Esophagus (tissue), 2 donors: ENCODE measurements around the gene GGA3. TPM values are rescaled to one million over a fixed set of nuclear protein-coding genes. Genes with fewer than 3 reads are reported as not detected.
A peak's percentile ranks its signal among the peaks of the same experiment; 100 is the strongest.

Source experiments
- H3K27ac ChIP-seq, 2 donors: one replicate each; pipeline ENCODE4 v1.5.1; 2013; ENCODE audit warnings: low read depth in 2 of 2, mild to moderate bottlenecking in 2 of 2, inconsistent platforms in 1 of 2, low read length in 1 of 2, moderate library complexity in 1 of 2
- H3K27me3 ChIP-seq, 2 donors: one replicate each; pipeline ENCODE4 v1.6.1; 2013; ENCODE audit warnings: low read length in 2 of 2, control low read depth in 1 of 2, mild to moderate bottlenecking in 1 of 2; ENCODE audit not compliant: insufficient read depth in 2 of 2, control insufficient read depth in 1 of 2
- H3K36me3 ChIP-seq, 2 donors: one replicate each; pipeline ENCODE4 v1.6.1; 2013; ENCODE audit warnings: low read length in 1 of 2; ENCODE audit not compliant: control insufficient read depth in 2 of 2, insufficient read depth in 2 of 2
- H3K4me1 ChIP-seq, 2 donors: one replicate each; pipeline ENCODE4 v1.6.1; 2013; ENCODE audit warnings: low read length in 1 of 2; ENCODE audit not compliant: control insufficient read depth in 2 of 2, insufficient read depth in 2 of 2
- H3K4me3 ChIP-seq, 2 donors: one replicate each; pipeline ENCODE4 v1.5.1; 2013; ENCODE audit warnings: low read length in 2 of 2, mild to moderate bottlenecking in 2 of 2, low read depth in 1 of 2, moderate library complexity in 1 of 2
- H3K9me3 ChIP-seq, 2 donors: one replicate each; pipeline ENCODE4 v1.6.1; 2013; ENCODE audit warnings: mild to moderate bottlenecking in 2 of 2, low read depth in 1 of 2, low read length in 1 of 2, moderate library complexity in 1 of 2; ENCODE audit not compliant: control insufficient read depth in 2 of 2, insufficient read depth in 1 of 2
- WGBS, 2 donors: extraction: QIAGEN DNeasy Blood & Tissue Kit; methylation state at CpG; one replicate each; pipeline ENCODE4 v1.1.7; 2013; 5-methylcytosine and 5-hydroxymethylcytosine counted together
- polyA plus RNA-seq, 2 donors: library from polyadenylated mRNA; stranded (reverse); fragments of 200-250 nt; gene quantifications; one replicate each; pipeline ENCODE4 v1.2.3, GENCODE V29; 2013
- donor health status: healthy with polysubstance abuse.
- donor health status: Bipolar disorder and iron deficiency.

GGA3 gene
- polyA plus RNA-seq, 2 donors: 22.8 to 33.2 TPM

- Histone ChIP-seq H3K4me1 (peaks cover 0 to 2% of the 10 kb centered on the region in 2 donors), H3K36me3 (peaks cover 33 to 91% of the 10 kb centered on the region in 2 donors), H3K4me3 (no peak overlapping the region), H3K9me3 (peaks cover 0 to 2% of the 10 kb centered on the region in 2 donors), H3K27me3 (no peaks in the 10 kb centered on the region), H3K27ac (peak overlapping the region in 1 of 2 donors; percentile 16)
- WGBS, 2 donors: 62 to 67% methylated on average over 20 to 23 of the region's 23 CpGs
Observed at GRCh38 chr17:75240394-75241142, 20.8 kb downstream of the GGA3 start.

- H3K9me3 ChIP-seq: peaks cover 0 to 2% of the 10 kb centered on the region in 2 donors
- peaks cover 32 to 91% of the 10 kb centered on the region in 2 donors for H3K36me3 ChIP-seq
- no peaks in the 10 kb centered on the region for H3K27me3 ChIP-seq
- H3K27ac ChIP-seq: no peak overlapping the region
- peaks cover 0 to 2% of the 10 kb centered on the region in 2 donors for H3K4me1 ChIP-seq
- no peak overlapping the region for H3K4me3 ChIP-seq
- WGBS, 2 donors: 79 to 85% methylated on average over 23 of the region's 23 CpGs
Observed at GRCh38 chr17:75239778-75240393, 21.5 kb downstream of the GGA3 start.

- H3K36me3 ChIP-seq: peaks cover 36 to 91% of the 10 kb centered on the region in 2 donors
- 85% methylated on average over 11 to 12 of the region's 12 CpGs for WGBS, 2 donors
Observed at GRCh38 chr17:75239214-75239613, 22.2 kb downstream of the GGA3 start.

GRCh38 chr17:75238684-75239191, 22.7 kb downstream of the GGA3 start:
- H3K36me3 ChIP-seq: peaks cover 36 to 87% of the 10 kb centered on the region in 2 donors
- peak overlapping the region in 1 of 2 donors; percentile 13 for H3K27ac ChIP-seq
- WGBS, 2 donors: 50 to 53% methylated on average over 13 of the region's 13 CpGs

More at GRCh38 chr17:75239214-75239613, 22.2 kb downstream of the GGA3 start:
- Histone ChIP-seq H3K4me1 (peaks cover 0 to 2% of the 10 kb centered on the region in 2 donors), H3K27ac (no peak overlapping the region), H3K27me3 (no peaks in the 10 kb centered on the region), H3K4me3 (no peak overlapping the region), H3K9me3 (peaks cover 0 to 2% of the 10 kb centered on the region in 2 donors)

GRCh38 chr17:75238020-75238580, 23.3 kb downstream of the GGA3 start:
- peaks cover 0 to 2% of the 10 kb centered on the region in 2 donors for H3K4me1 ChIP-seq
- no peak overlapping the region for H3K27ac ChIP-seq
- peaks cover 0 to 2% of the 10 kb centered on the region in 2 donors for H3K9me3 ChIP-seq
- WGBS, 2 donors: 75 to 81% methylated on average over 11 of the region's 11 CpGs
- H3K27me3 ChIP-seq: no peaks in the 10 kb centered on the region
- H3K4me3 ChIP-seq: no peak overlapping the region
- H3K36me3 ChIP-seq: peaks cover 32 to 80% of the 10 kb centered on the region in 2 donors

More at GRCh38 chr17:75238684-75239191, 22.7 kb downstream of the GGA3 start:
- H3K4me1 ChIP-seq: peaks cover 0 to 2% of the 10 kb centered on the region in 2 donors
- H3K9me3 ChIP-seq: peaks cover 0 to 2% of the 10 kb centered on the region in 2 donors
- H3K4me3 ChIP-seq: no peak overlapping the region
- H3K27me3 ChIP-seq: no peaks in the 10 kb centered on the region

- peaks cover 0 to 2% of the 10 kb centered on the region in 2 donors for H3K4me1 ChIP-seq
- WGBS, 2 donors: 76 to 82% methylated on average over 12 of the region's 12 CpGs
- H3K27ac ChIP-seq: no peak overlapping the region
- H3K27me3 ChIP-seq: no peaks in the 10 kb centered on the region
- H3K36me3 ChIP-seq: peaks cover 39 to 80% of the 10 kb centered on the region in 2 donors
- H3K9me3 ChIP-seq: peaks cover 0 to 2% of the 10 kb centered on the region in 2 donors
- no peak overlapping the region for H3K4me3 ChIP-seq
Observed at GRCh38 chr17:75237100-75238014, 24.0 kb downstream of the GGA3 start.

- no peak overlapping the region for H3K4me3 ChIP-seq
- no peaks in the 10 kb centered on the region for H3K27me3 ChIP-seq
- H3K27ac ChIP-seq: no peak overlapping the region
- WGBS, 2 donors: 95 to 96% methylated on average over 13 of the region's 13 CpGs
- H3K9me3 ChIP-seq: no peaks in the 10 kb centered on the region
- peaks cover 0 to 2% of the 10 kb centered on the region in 2 donors for H3K4me1 ChIP-seq
- H3K36me3 ChIP-seq: peaks cover 30 to 56% of the 10 kb centered on the region in 2 donors
Observed at GRCh38 chr17:75232786-75233185, 28.6 kb downstream of the GGA3 start.

GRCh38 chr17:75231741-75232464, 29.5 kb downstream of the GGA3 start:
- Histone ChIP-seq H3K36me3 (peaks cover 26 to 47% of the 10 kb centered on the region in 2 donors), H3K27me3 (no peaks in the 10 kb centered on the region), H3K4me1 (peaks cover 0 to 2% of the 10 kb centered on the region in 2 donors), H3K4me3 (no peak overlapping the region), H3K9me3 (no peaks in the 10 kb centered on the region), H3K27ac (no peak overlapping the region)
- WGBS, 2 donors: 90 to 91% methylated on average over 18 of the region's 18 CpGs
